Keratinocyte (primary cell): Measurements from ENCODE around the gene PLPPR1. TPM values are rescaled to one million over a fixed set of nuclear protein-coding genes. Genes with fewer than 3 reads are reported as not detected.

Experiments used
- DNase-seq: peaks from one replicate; pipeline ENCODE4 v3.0.0-alpha.2; 2011; ENCODE audit warnings: low read depth, missing footprints, low spot score
- FAIRE-seq: peaks from 2 replicates; lab custom pipeline; 2011; peaks lifted over from hg19 to GRCh38; lab: Jason Lieb, UNC
- H2AFZ ChIP-seq: 2 replicates; pipeline ENCODE4 v1.6.0; 2012; ENCODE audit warnings: low read length, control low read depth, inconsistent platforms; ENCODE audit not compliant: control insufficient read depth
- H3K27ac ChIP-seq: 2 replicates; pipeline ENCODE4 v1.5.1; 2011; ENCODE audit warnings: low read length; ENCODE audit not compliant: control insufficient read depth, insufficient read depth
- H3K27me3 ChIP-seq: 3 replicates; pipeline ENCODE4 v1.6.0; 2011; ENCODE audit warnings: low read length; ENCODE audit not compliant: control insufficient read depth, insufficient read depth; ENCODE audit errors: extremely low read depth
- H3K36me3 ChIP-seq, 2 experiments: 2 replicates in 1 of 2; 3 replicates in 1 of 2; pipeline ENCODE4 v1.5.1; 2011; ENCODE audit warnings: low read length in 2 of 2, mild to moderate bottlenecking in 1 of 2; ENCODE audit not compliant: control insufficient read depth in 2 of 2, insufficient read depth in 2 of 2; ENCODE audit errors: extremely low read depth in 1 of 2
- H3K4me1 ChIP-seq: 3 replicates; pipeline ENCODE4 v1.5.1; 2011; ENCODE audit warnings: low read length; ENCODE audit not compliant: control insufficient read depth, insufficient read depth; ENCODE audit errors: extremely low read depth
- H3K4me2 ChIP-seq: 3 replicates; pipeline ENCODE4 v1.6.0; 2011; ENCODE audit warnings: low read depth, low read length; ENCODE audit not compliant: control insufficient read depth, insufficient read depth; ENCODE audit errors: extremely low read depth
- H3K4me3 ChIP-seq, 3 experiments: fragments of 200-600 bp in 1 of 3; sonication (generic) in 1 of 3; 2 replicates in 2 of 3; 3 replicates in 1 of 3; pipeline ENCODE4 v1.5.1; 2011 to 2016; ENCODE audit warnings: low read length in 3 of 3, mild to moderate bottlenecking in 3 of 3, control low read depth in 2 of 3, inconsistent platforms in 1 of 3, low read depth in 1 of 3, mixed read lengths in 1 of 3, mixed run types in 1 of 3, moderate library complexity in 1 of 3; ENCODE audit not compliant: control insufficient read depth in 2 of 3, insufficient read depth in 2 of 3; ENCODE audit errors: extremely low read depth in 1 of 3
- H3K79me2 ChIP-seq: 2 replicates; pipeline ENCODE4 v1.6.0; 2012; ENCODE audit warnings: low read length; ENCODE audit not compliant: control insufficient read depth, insufficient read depth
- H3K9ac ChIP-seq: 3 replicates; pipeline ENCODE4 v1.6.0; 2011; ENCODE audit warnings: low read length; ENCODE audit not compliant: control insufficient read depth, insufficient read depth; ENCODE audit errors: extremely low read depth
- H3K9me1 ChIP-seq: 3 replicates; pipeline ENCODE4 v1.6.0; 2011; ENCODE audit warnings: low read length; ENCODE audit not compliant: control insufficient read depth, insufficient read depth; ENCODE audit errors: extremely low read depth
- H3K9me3 ChIP-seq: 2 replicates; pipeline ENCODE4 v1.5.1; 2012; ENCODE audit warnings: low read depth, low read length; ENCODE audit not compliant: control insufficient read depth
- H4K20me1 ChIP-seq: 3 replicates; pipeline ENCODE4 v1.6.0; 2011; ENCODE audit warnings: low read length; ENCODE audit not compliant: control insufficient read depth, insufficient read depth; ENCODE audit errors: extremely low read depth
- CTCF ChIP-seq, 3 experiments: IDR thresholded peaks in 1 of 3; conservative IDR thresholded peaks in 1 of 3; optimal IDR thresholded peaks in 1 of 3; 2 replicates in 2 of 3; 3 replicates in 1 of 3; pipeline versions ENCODE3 to v1.5.1; 2011; ENCODE audit warnings: low read length in 3 of 3, mild to moderate bottlenecking in 3 of 3, moderate library complexity in 2 of 3, control low read depth in 1 of 3, inconsistent platforms in 1 of 3; ENCODE audit not compliant: insufficient read depth in 2 of 3; ENCODE audit errors: extremely low read depth in 1 of 3
- EZH2 ChIP-seq: IDR thresholded peaks from one replicate; pipeline ENCODE4 v1.6.1; 2012; ENCODE audit warnings: inconsistent platforms, mild to moderate bottlenecking, low read length, moderate library complexity
- dilution Hi-C: fragments of 300-500 bp; cut with MboI; formaldehyde crosslinking; loops from one replicate; pipeline ENCODE4 v1.7.0; 2020; ENCODE audit warnings: low sequenced_read_pairs; ENCODE audit not compliant: extremely low pct_ligation_motif_present
- polyA plus RNA-seq, 5 experiments: library from polyadenylated mRNA; depleted of rRNA in 3 of 5; stranded (reverse) in 3 of 5; stranded (forward) in 1 of 5; unstranded in 1 of 5; fragments of >200 nt; gene quantifications; 1 replicate in 1 of 5; 2 replicates in 3 of 5; 3 replicates in 1 of 5; pipeline versions ENCODE4 v1.2.1 to v1.2.3, GENCODE V29; 2011 to 2012; ENCODE audit warnings: missing spikeins in 2 of 5, low read depth in 1 of 5, low replicate concordance in 1 of 5

PLPPR1 gene
- polyA plus RNA-seq, 1 donor (not counting 4 experiments of a cell fraction or from before 2014, with no cell fraction given), result not detected

GRCh38 chr9:101200852-101201251 lies 172.3 kb downstream of the PLPPR1 start:
- no peaks in the 10 kb centered on the region for H3K9me1 ChIP-seq
- H3K4me1 ChIP-seq, result no peaks in the 10 kb centered on the region
- no peaks in the 10 kb centered on the region for H3K9me3 ChIP-seq
- H3K9ac ChIP-seq, result no peak overlapping the region
- no peaks in the 10 kb centered on the region for H3K79me2 ChIP-seq
- H3K27me3 ChIP-seq, result no peaks in the 10 kb centered on the region
- no peak for FAIRE-seq
- no peak overlapping the region for H3K4me3 ChIP-seq
- no peaks in the 10 kb centered on the region for H4K20me1 ChIP-seq
- H3K27ac ChIP-seq, result no peak overlapping the region
- no peak overlapping the region for H3K4me2 ChIP-seq
- no peak for DNase-seq
- no peak for TF ChIP-seq CTCF (optimal IDR thresholded peaks at IDR 0.05 in 1 of 3, IDR thresholded peaks at IDR 0.05 in 1 of 3, conservative IDR thresholded peaks at IDR 0.05 in 1 of 3; ENCODE audit: extremely low read depth in 1 of 3, insufficient read depth in 2 of 3, low read length in 3 of 3)
- dilution Hi-C loops, result no loop called here
- H3K36me3 ChIP-seq, result no peaks in the 10 kb centered on the region
- no peak overlapping the region for H2AFZ ChIP-seq

GRCh38 chr9:101201630-101202029 lies 173.1 kb downstream of the PLPPR1 start:
- Histone ChIP-seq H3K36me3 (no peaks in the 10 kb centered on the region), H3K4me1 (no peaks in the 10 kb centered on the region), H4K20me1 (no peaks in the 10 kb centered on the region), H2AFZ (no peak overlapping the region), H3K4me2 (no peak overlapping the region), H3K27ac (no peak overlapping the region), H3K9me1 (no peaks in the 10 kb centered on the region), H3K27me3 (no peaks in the 10 kb centered on the region), H3K9ac (no peak overlapping the region), H3K79me2 (no peaks in the 10 kb centered on the region), H3K4me3 (no peak overlapping the region), H3K9me3 (no peaks in the 10 kb centered on the region)
- no peak for TF ChIP-seq CTCF (optimal IDR thresholded peaks at IDR 0.05 in 1 of 3, IDR thresholded peaks at IDR 0.05 in 1 of 3, conservative IDR thresholded peaks at IDR 0.05 in 1 of 3; ENCODE audit: extremely low read depth in 1 of 3, insufficient read depth in 2 of 3, low read length in 3 of 3)
- no peak for TF ChIP-seq EZH2
- FAIRE-seq (no peak), DNase-seq (no peak)
- dilution Hi-C loops, result no loop called here
